ENCODE measurements around the gene TMEM213.

Gene TMEM213

GRCh38 chr7:138843632-138844580, 46.1 kb downstream of the TMEM213 start:
- no peak for DNase-seq

DNA sequence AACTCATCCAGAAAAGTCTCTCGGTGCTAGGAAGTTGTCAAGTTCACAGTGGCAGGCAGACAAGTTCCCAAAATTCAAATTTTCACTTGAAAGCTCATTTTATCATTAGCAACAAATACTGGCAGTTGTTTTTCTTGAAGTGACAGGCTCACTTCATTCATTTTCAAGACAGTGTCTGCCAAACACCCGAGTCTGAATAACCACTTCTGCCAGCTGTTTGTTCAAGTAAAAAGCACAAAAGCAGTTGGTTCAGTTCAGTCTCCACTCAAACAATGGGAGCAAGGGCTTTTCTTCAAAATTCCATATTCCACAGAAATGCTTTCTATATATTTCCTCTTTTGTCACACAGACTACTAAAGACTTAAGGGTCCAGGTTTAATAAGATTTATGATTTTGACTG, 47.9 kb downstream of the TMEM213 start:
- no peak for DNase-seq

- DNase-seq, result no peak
Measured at GRCh38 chr7:138848056-138848980, 50.5 kb downstream of the TMEM213 start.

GRCh38 chr7:138849701-138850100, 51.9 kb downstream of the TMEM213 start:
- no peak for DNase-seq

DNA sequence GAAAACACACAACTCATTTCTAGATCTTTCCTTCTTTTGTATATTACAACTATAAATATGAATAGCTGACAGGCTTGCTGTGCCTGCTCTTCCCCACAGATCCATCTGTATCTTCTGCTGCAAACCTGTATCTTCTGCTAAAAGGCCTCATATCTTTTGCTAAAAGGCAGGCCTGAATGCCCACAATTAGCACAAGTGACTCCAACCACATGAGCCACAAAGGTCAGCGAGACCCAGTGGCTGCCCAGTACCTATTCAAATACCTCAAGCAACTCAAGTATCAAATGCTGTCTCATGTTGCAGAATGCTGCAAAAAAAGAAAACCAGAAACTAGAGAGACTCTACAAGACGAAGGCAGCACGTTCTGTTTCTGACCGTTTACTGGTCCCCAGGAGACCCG, 54.7 kb downstream of the TMEM213 start:
- no peak for DNase-seq

DNA sequence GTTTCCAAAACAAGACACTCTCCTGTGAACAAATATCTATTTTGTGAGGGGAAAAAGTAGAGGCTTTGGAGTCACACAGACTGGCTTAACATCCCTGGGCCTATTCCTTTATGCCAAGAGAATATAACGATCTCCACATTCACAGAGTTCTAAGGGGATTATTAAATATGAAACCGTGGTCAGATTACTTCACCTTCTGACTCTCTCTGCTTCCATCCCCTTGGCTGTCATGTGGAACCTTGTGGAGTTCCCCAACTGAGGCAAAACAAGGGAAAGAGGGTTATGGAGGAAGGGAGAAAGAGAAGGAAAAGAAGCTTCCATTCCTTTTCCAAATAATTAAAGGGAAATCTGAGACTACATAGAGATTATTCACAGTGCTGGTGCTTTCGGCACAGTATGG, 55.7 kb downstream of the TMEM213 start:
- no peak for DNase-seq

- no peak for DNase-seq
Measured at GRCh38 chr7:138854115-138854645, 56.4 kb downstream of the TMEM213 start.

DNA sequence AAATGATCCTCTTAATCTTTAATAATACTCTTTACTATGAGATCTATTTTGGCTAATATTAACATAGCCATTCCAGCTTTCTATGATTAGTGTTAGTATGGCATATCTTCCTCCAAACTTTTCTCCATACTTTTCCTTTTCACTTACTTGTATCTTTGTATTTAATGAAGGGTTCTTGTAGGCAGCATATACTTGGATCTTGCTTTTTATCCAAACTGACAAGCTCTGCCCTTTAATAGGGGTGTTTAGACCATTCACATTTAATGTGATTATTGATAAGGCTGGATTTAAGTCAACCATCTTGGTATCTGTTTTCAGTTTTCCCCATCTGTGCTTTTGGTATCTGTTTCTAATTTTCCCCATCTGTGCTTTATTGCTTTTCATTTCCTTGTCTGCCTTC, 59.9 kb downstream of the TMEM213 start:
- no peak for DNase-seq

GRCh38 chr7:138861051-138861450, 63.3 kb downstream of the TMEM213 start:
- DNase-seq, result no peak

DNA sequence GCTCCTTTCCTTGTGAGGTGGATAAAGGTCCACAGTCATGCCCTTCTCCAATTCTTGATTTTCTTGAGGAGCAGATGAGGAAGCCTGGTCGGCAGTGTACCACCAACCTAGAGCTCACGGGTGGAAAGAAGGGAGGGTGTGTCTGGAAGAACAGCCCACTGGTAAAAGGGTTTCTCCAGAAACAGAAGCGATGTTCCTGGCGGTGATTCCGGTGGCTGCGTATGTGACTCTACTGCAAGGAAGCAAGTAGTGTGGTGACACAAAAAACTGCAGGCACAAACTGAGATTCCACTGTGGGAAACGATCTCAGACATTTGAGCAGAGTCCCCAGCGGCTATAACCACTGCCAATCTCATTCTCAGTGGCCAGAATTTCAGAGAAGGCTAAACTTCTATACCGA, 66.1 kb downstream of the TMEM213 start:
- DNase-seq, result no peak

DNA sequence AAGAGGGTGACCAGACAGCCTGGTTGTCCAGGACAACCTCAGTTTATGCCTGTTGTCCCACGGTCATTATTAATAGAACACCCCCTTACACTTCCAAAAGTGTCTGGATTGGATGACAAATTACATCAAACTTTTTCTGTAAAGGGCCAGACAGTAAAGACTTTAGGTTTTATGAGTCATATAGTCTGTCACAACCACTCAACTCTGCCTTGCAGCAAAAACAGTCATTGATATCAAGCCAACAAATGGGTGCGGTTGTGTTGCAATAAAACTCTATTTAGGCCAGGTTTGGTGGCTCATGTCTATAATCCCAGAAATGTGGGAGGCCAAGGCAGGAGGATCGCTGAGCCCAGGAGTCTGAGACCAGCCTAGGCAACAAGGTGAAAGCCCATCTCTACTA, 66.9 kb downstream of the TMEM213 start:
- no peak for DNase-seq

DNA sequence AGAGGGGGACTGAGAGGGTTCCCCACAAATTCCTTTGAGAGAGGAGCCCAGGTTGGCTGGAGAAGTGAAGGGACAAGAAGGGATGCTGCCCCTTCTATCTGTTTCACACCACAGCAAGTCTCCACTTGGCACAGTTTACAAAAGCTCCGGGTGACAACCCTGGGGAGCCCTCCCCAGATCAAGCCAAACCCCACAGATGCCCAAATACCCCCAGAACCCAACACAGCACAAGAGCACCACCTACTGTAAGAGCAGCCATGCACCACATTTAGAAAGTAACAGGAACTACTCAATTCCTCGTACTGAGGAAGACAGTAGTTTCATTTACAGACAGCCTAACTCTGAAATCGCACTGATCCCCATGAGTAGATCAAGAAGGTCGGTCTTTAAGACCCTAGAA, 68.0 kb downstream of the TMEM213 start:
- no peak for DNase-seq

GRCh38 chr7:138866353-138866752, 68.6 kb downstream of the TMEM213 start:
- DNase-seq, result no peak

DNA sequence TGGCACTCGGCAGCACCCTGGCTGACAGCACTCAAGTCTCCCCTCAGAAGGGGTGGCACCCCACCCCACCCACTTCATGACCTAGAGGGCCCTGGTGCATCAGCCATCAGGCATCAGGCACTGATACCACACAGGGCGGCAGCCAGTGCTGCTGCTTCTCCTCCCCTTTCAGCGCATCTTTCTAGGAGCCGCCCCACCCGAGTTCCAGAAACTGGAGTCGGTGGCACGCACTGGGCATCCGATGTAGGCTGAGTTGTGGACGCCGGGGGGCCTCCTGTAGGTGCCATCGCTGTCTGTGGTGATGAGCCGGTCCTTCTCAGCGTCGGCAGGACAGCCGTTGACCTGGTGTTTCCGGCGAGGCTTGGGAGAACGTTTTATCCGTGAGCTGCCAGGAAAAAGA, 70.0 kb downstream of the TMEM213 start:
- no peak for DNase-seq

DNA sequence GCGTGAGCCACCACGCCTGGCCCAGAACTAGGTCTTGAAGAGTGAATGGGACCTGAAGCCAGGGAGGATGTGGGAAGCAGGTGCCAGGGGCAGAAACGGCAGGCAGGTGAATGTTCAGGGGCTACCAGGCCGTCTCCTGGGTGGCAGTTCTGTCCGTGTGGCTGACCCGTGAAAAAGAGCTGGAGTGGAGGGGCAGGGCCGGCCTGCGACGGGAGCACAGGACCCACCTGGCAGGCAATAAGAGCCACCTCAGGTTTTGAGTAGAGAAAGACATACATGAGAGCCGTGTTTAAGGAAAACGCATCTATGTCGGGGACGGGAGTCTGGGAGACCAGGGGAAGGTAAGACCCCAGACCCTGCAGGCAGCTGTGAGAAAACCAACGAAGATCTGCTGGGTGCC, 70.9 kb downstream of the TMEM213 start:
- DNase-seq, result no peak

GRCh38 chr7:138869353-138869752, 71.6 kb downstream of the TMEM213 start:
- no peak for DNase-seq

DNA sequence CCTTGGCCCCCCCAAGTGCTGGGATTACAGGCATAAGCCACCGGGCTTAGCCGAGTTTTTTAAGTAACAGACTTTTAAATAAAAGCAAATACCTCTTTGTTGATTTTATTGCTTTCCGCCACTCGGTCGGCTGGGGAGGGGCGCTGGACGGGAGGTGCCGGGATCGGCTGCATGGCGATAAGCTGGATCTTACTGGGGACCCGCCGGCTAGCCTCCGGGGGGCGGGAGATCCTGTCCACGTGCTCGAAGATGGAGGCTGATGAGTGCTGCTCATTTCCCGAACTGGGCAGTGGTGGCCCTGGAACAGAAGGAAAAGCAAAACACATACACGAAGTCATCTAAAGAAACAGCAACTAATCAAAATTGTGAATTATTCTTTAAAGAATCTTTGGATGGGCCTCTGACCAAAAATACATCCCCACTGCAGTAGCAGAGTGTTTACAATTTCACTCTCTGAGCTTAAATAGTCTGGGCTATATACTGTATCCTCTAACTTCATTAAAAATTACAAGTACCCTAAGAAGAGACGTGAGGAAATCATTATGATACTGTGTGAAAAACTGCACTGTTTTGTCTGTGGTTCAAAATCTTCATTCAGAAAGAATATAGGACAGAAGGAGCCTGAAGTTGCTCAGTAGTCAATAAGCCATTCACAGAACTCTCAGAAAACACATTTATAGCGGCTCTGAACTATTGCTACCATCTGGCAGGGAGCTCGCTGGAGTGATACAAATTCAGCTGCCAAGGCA, 73.4 kb downstream of the TMEM213 start:
- no peak for DNase-seq

GRCh38 chr7:138871814-138872090, 74.0 kb downstream of the TMEM213 start:
- DNase-seq, result no peak

- peak; percentile 27 for DNase-seq
Measured at GRCh38 chr7:138872576-138872975, 74.8 kb downstream of the TMEM213 start.

DNA sequence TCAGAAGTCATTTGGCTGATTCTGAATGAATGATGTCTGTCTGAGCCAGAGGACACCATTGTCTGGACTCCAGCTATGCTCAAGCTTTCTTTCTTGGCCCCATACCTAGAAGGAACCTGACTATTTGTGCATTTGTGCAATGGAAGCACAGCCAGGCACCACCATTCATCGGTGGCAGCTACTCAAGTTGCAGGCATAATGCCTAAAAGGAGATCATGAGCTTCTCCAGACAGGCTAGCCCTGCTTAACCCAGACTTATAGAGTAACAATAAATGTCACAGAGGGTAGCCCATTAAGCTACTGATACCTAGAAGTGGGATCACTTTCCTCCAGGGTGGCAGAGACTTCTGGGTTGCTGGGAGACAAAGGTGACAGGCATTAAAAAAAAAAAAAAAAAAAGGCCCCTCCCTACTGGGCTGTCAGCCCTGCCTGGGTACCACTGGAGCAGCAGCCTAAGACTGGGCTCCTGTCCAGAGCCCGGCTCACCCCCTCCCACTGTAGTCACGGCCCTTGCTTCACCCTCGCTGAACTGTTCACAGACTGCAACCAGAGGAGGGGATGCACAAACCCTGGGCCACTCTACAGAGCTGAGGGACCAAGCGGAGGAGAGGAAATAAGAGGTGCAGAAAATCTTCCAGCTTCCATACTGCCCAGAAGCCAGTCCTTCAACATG, 75.6 kb downstream of the TMEM213 start:
- no peak for DNase-seq

DNA sequence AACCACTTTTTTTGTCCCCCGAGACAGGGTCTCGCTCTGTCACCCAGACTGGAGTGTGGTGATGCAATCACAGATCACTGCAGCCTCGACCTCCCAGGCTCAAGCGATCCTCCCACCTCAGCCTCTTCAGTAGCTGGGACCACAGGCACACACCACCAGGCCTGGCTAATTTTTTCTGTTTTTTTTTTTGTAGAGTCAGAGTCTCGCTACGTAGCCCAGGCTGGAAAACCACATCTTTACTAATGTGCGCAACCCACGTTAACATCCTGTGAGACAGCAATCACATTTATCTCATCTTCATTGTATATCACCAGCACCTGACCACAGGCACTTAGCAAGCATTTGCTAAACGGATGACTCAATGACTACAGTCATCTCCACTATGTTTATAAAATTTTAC, 78.0 kb downstream of the TMEM213 start:
- peak; percentile 97 for DNase-seq

DNA sequence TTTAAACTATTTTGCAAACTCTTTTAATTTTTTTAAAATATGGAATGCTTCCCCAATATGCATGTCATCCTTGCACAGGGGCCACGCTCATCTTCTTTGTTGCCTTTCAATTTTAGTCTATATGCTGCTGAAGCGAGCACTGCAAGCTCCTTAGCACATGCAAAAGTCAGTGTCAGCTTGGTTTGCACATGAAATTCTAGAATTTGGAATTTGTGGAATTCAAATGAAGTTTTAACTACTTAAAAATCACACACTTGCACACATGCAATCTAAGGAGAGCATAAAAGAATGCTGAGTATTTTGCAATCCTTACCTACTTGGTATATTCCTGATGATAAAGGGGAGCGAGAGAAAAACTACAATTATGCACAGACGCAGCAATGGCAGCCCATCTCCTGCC, 78.5 kb downstream of the TMEM213 start:
- DNase-seq, result no peak
